K562 (cell line): Measurements from ENCODE around the gene SH3BP5. TPM values are rescaled to one million over a fixed set of nuclear protein-coding genes. Genes with fewer than 3 reads are reported as not detected.

Experiments
- ARID3B ChIP-seq: fragments of 250-450 bp; sonication (Bioruptor Pico); IDR thresholded peaks from 2 replicates; pipeline ENCODE4 v1.4.0; 2020; ENCODE audit warnings: borderline replicate concordance
- GTF2A2 ChIP-seq: IDR thresholded peaks from 2 replicates; pipeline ENCODE4 v1.6.1; 2016; ENCODE audit warnings: mild to moderate bottlenecking, missing genetic modification characterization, missing compliant biosample characterization
- HDAC8 ChIP-seq: fragments of 450-650 bp; IDR thresholded peaks from 2 replicates; pipeline ENCODE4 v1.6.1; 2016; ENCODE audit warnings: mild to moderate bottlenecking, missing genetic modification characterization, moderate library complexity, missing compliant biosample characterization
- HOMEZ ChIP-seq: fragments of 250-450 bp; sonication (Bioruptor Pico); IDR thresholded peaks from 2 replicates; pipeline ENCODE4 v1.4.0; 2020; ENCODE audit warnings: mild to moderate bottlenecking, moderate library complexity
- POLR2AphosphoS2 ChIP-seq: IDR thresholded peaks from 2 replicates; pipeline ENCODE4 v1.6.1; 2012; ENCODE audit warnings: low read length, improper control_type of control experiment
- ZKSCAN1 ChIP-seq: fragments of 150-350 bp; IDR thresholded peaks from 2 replicates; pipeline ENCODE4 v1.6.1; 2016; ENCODE audit warnings: low read depth, low read length
- ZNF12 ChIP-seq: sonication (generic); formaldehyde crosslinking; IDR thresholded peaks from 2 replicates; pipeline ENCODE4 v1.4.0; 2020; ENCODE audit warnings: mild to moderate bottlenecking, missing genetic modification reagents
- ZNF518B ChIP-seq: fragments of 250-450 bp; sonication (Bioruptor Pico); IDR thresholded peaks from 2 replicates; pipeline ENCODE4 v1.5.0; 2021; ENCODE audit warnings: mild to moderate bottlenecking, moderate library complexity
- ZNF668 ChIP-seq: fragments of 250-450 bp; sonication (Bioruptor Pico); IDR thresholded peaks from 2 replicates; pipeline ENCODE4 v1.8.0; 2022; ENCODE audit warnings: mild to moderate bottlenecking, inconsistent platforms
- polyA plus RNA-seq, 8 experiments: library from polyadenylated mRNA; depleted of rRNA in 4 of 8; stranded (reverse) in 5 of 8; unstranded in 3 of 8; fragments of >200 nt; fragmentation: Nextera tagmentation in 2 of 8; fragmentation: Illumina TruSeq in 1 of 8; extraction: Ambion mirVana in 2 of 8; extraction: Trizol in 1 of 8; gene quantifications; 2 replicates each; pipeline versions ENCODE4 v1.2.1 to v1.2.3, GENCODE V29; 2011 to 2014; ENCODE audit warnings: inconsistent platforms in 1 of 8, missing spikeins in 1 of 8
- total RNA-seq, 7 experiments: library from RNA; depleted of rRNA in 6 of 7; stranded (reverse); fragments of >200 nt in 6 of 7; fragmentation: Illumina TruSeq in 2 of 7; extraction: Trizol in 2 of 7; gene quantifications; 2 replicates each; pipeline versions ENCODE4 v1.2.1 to v1.2.3, GENCODE V29; 2011 to 2021; ENCODE audit warnings: low replicate concordance in 1 of 7
- TF ChIP-seq, protein P1 (sequence below): fragments of 250-450 bp; sonication (Bioruptor Pico); IDR thresholded peaks from 2 replicates; pipeline ENCODE4 v1.4.0; 2020; ENCODE audit warnings: mild to moderate bottlenecking, moderate library complexity
- TF ChIP-seq, protein P2 (sequence below): sonication (generic); formaldehyde crosslinking; IDR thresholded peaks from 2 replicates; pipeline ENCODE4 v1.8.1; 2023; ENCODE audit warnings: missing genetic modification reagents, mild to moderate bottlenecking, borderline replicate concordance

The SH3BP5 gene
- total and polyA plus RNA-seq, 9 of the 15 experiments (the other 6 are each of a cell fraction or from before 2014, with no cell fraction given), result 2.9 to 29.0 (median 14.9) TPM

DNA sequence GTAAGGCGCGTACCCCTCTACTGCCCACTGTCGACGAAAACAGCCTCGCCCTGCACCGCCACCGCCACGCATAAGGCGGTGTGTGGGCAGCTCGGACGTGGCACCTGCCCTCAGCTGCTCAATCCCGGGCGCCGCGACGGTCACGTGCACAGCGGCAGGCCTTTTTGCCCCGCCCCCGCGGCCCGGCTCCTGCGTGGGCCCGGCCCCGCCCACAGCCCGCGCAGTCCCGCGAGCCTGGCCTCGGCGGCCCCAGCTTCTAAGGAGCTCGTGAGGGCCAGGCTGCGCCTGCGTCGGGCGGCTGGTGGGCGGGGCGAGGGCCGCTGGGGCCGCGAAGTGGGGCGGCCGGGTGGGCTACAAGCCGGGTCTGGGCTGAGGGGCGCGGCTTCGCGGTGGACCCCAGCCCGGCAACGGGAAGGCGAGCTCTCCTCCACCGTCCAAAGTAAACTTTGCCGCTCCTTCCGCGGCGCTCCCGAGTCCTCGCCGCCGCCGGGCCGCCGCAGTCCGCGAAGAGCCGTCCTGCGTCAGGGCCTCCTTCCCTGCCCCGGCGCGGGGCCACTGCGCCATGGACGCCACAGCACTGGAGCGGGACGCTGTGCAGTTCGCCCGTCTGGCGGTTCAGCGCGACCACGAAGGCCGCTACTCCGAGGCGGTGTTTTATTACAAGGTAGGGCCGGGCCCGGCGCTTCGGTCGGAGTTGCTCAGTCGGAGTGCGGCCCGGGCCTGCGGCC is 126.3 kb downstream of the SH3BP5 start, which contains the start of gene CAPN7 (continued):
- TF ChIP-seq, protein P1, sequence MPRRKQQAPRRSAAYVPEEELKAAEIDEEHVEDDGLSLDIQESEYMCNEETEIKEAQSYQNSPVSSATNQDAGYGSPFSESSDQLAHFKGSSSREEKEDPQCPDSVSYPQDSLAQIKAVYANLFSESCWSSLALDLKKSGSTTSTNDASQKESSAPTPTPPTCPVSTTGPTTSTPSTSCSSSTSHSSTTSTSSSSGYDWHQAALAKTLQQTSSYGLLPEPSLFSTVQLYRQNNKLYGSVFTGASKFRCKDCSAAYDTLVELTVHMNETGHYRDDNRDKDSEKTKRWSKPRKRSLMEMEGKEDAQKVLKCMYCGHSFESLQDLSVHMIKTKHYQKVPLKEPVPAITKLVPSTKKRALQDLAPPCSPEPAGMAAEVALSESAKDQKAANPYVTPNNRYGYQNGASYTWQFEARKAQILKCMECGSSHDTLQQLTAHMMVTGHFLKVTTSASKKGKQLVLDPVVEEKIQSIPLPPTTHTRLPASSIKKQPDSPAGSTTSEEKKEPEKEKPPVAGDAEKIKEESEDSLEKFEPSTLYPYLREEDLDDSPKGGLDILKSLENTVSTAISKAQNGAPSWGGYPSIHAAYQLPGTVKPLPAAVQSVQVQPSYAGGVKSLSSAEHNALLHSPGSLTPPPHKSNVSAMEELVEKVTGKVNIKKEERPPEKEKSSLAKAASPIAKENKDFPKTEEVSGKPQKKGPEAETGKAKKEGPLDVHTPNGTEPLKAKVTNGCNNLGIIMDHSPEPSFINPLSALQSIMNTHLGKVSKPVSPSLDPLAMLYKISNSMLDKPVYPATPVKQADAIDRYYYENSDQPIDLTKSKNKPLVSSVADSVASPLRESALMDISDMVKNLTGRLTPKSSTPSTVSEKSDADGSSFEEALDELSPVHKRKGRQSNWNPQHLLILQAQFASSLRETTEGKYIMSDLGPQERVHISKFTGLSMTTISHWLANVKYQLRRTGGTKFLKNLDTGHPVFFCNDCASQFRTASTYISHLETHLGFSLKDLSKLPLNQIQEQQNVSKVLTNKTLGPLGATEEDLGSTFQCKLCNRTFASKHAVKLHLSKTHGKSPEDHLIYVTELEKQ (CRISPR knock-in tag), result 0 out of 2 replicates have a peak, but pooled peaks have one; percentile 45
- no peak for TF ChIP-seq POLR2AphosphoS2
- TF ChIP-seq, protein P2, sequence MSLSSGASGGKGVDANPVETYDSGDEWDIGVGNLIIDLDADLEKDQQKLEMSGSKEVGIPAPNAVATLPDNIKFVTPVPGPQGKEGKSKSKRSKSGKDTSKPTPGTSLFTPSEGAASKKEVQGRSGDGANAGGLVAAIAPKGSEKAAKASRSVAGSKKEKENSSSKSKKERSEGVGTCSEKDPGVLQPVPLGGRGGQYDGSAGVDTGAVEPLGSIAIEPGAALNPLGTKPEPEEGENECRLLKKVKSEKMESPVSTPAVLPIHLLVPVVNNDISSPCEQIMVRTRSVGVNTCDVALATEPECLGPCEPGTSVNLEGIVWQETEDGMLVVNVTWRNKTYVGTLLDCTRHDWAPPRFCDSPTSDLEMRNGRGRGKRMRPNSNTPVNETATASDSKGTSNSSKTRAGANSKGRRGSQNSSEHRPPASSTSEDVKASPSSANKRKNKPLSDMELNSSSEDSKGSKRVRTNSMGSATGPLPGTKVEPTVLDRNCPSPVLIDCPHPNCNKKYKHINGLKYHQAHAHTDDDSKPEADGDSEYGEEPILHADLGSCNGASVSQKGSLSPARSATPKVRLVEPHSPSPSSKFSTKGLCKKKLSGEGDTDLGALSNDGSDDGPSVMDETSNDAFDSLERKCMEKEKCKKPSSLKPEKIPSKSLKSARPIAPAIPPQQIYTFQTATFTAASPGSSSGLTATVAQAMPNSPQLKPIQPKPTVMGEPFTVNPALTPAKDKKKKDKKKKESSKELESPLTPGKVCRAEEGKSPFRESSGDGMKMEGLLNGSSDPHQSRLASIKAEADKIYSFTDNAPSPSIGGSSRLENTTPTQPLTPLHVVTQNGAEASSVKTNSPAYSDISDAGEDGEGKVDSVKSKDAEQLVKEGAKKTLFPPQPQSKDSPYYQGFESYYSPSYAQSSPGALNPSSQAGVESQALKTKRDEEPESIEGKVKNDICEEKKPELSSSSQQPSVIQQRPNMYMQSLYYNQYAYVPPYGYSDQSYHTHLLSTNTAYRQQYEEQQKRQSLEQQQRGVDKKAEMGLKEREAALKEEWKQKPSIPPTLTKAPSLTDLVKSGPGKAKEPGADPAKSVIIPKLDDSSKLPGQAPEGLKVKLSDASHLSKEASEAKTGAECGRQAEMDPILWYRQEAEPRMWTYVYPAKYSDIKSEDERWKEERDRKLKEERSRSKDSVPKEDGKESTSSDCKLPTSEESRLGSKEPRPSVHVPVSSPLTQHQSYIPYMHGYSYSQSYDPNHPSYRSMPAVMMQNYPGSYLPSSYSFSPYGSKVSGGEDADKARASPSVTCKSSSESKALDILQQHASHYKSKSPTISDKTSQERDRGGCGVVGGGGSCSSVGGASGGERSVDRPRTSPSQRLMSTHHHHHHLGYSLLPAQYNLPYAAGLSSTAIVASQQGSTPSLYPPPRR (CRISPR knock-in tag), result peak; percentile 88; the same call in 1 of the 2 replicates
- TF ChIP-seq GTF2A2, result no peak
- TF ChIP-seq ZKSCAN1, result no peak
- TF ChIP-seq HDAC8 (tag), result no peak
- TF ChIP-seq HOMEZ (CRISPR knock-in tag), result no peak; the same call in 1 of the 2 replicates
- no peak for TF ChIP-seq ZNF518B (CRISPR knock-in tag)
- no peak for TF ChIP-seq ZNF668
- peak; percentile 17; the same call in 1 of the 2 replicates for TF ChIP-seq ARID3B (CRISPR knock-in tag)
- peak; percentile 86 for TF ChIP-seq ZNF12 (CRISPR knock-in tag)
